Progenitor cell of endocrine pancreas (in vitro differentiated cells): Measurements from ENCODE around the gene SHISA5. TPM values are rescaled to one million over a fixed set of nuclear protein-coding genes. Genes with fewer than 3 reads are reported as not detected.

Experiments used
- DNase-seq: peaks from one replicate; pipeline ENCODE4 v3.0.0; 2021; ENCODE audit warnings: low spot score; ENCODE audit not compliant: unreplicated experiment
- H3K27ac Mint-ChIP-seq: 2 replicates; pipeline ENCODE4 v1.8.0; 2021; ENCODE audit warnings: mild to moderate bottlenecking, moderate library complexity, mixed read lengths
- H3K27me3 Mint-ChIP-seq: 2 replicates; pipeline ENCODE4 v1.8.0; 2021; ENCODE audit warnings: mixed read lengths
- H3K36me3 Mint-ChIP-seq: 2 replicates; pipeline ENCODE4 v1.8.0; 2022; ENCODE audit warnings: mixed read lengths; ENCODE audit not compliant: insufficient read depth
- H3K4me1 Mint-ChIP-seq: 2 replicates; pipeline ENCODE4 v1.8.0; 2021; ENCODE audit warnings: low read depth, mixed read lengths
- H3K4me3 Mint-ChIP-seq: 2 replicates; pipeline ENCODE4 v1.8.0; 2021; ENCODE audit warnings: low read depth, mild to moderate bottlenecking, moderate library complexity, mixed read lengths
- H3K9me3 Mint-ChIP-seq: 2 replicates; pipeline ENCODE4 v1.8.0; 2021; ENCODE audit warnings: low read depth, mixed read lengths
- total RNA-seq: library from RNA; stranded (reverse); gene quantifications from 2 replicates; pipeline ENCODE4 v1.2.1, GENCODE V29; 2021
- TF ChIP-seq, protein P1 (sequence below): fragments of 200-600 bp; sonication (generic); IDR thresholded peaks from one replicate; pipeline ENCODE4 v1.5.0; 2021; ENCODE audit warnings: antibody characterized with exemption, mild to moderate bottlenecking; ENCODE audit not compliant: unreplicated experiment

Gene SHISA5
- total RNA-seq, 1 donor from 2014 or later: 162 TPM

DNA sequence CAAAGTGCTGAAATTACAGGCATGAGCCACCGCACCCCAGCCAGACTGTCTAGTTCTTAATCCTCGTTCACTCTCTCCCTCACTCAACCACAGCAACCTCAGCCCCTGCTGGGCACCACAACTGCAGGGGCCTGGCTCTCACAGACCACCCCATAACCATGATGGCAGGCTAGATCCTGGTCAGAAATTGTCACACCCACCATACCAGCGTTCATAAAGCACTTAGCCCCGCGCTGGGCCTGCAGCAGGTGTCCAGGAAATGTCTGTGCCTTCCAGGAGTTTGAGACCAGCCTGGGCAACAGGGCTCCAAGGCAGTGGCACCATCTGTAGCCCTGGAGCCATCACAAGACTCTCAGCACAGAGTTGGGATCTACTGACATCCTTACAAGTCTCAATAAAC is 1.9 kb downstream of the SHISA5 start:
- H3K36me3 Mint-ChIP-seq: peaks cover 10% of the 10 kb centered on the region
- TF ChIP-seq, protein P1, sequence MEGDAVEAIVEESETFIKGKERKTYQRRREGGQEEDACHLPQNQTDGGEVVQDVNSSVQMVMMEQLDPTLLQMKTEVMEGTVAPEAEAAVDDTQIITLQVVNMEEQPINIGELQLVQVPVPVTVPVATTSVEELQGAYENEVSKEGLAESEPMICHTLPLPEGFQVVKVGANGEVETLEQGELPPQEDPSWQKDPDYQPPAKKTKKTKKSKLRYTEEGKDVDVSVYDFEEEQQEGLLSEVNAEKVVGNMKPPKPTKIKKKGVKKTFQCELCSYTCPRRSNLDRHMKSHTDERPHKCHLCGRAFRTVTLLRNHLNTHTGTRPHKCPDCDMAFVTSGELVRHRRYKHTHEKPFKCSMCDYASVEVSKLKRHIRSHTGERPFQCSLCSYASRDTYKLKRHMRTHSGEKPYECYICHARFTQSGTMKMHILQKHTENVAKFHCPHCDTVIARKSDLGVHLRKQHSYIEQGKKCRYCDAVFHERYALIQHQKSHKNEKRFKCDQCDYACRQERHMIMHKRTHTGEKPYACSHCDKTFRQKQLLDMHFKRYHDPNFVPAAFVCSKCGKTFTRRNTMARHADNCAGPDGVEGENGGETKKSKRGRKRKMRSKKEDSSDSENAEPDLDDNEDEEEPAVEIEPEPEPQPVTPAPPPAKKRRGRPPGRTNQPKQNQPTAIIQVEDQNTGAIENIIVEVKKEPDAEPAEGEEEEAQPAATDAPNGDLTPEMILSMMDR: no peak
- H3K4me3 Mint-ChIP-seq: no peak overlapping the region
- H3K27me3 Mint-ChIP-seq: no peaks in the 10 kb centered on the region
- peaks cover 13% of the 10 kb centered on the region for H3K4me1 Mint-ChIP-seq
- no peak for DNase-seq
- no peak overlapping the region for H3K27ac Mint-ChIP-seq
- H3K9me3 Mint-ChIP-seq: peaks cover 3% of the 10 kb centered on the region

DNA sequence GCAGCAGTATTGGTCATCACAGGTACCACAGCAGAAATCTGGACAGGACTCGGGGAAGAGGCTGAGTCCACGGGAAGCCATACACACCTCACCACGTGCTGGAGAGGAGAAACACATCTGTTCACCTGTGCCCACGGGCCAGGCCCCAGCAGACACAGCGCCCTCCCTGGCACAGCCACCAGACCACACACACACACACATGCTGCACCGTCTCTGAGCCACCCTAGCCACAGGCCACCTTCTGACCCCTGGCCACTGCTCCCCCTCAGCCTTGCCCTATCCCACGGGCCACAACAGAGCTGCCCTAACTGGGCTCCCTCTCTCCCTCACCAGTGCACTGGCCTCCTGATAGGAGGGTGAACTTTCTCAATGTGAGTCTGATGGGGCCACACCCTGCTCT is 2.8 kb downstream of the SHISA5 start:
- TF ChIP-seq, protein P1: no peak
- H3K4me3 Mint-ChIP-seq: no peak overlapping the region
- peaks cover 10% of the 10 kb centered on the region for H3K36me3 Mint-ChIP-seq
- H3K27me3 Mint-ChIP-seq: no peaks in the 10 kb centered on the region
- peak overlapping the region; percentile 60 for H3K27ac Mint-ChIP-seq
- H3K4me1 Mint-ChIP-seq: peaks cover 5% of the 10 kb centered on the region
- peaks cover 3% of the 10 kb centered on the region for H3K9me3 Mint-ChIP-seq
- DNase-seq: no peak

DNA sequence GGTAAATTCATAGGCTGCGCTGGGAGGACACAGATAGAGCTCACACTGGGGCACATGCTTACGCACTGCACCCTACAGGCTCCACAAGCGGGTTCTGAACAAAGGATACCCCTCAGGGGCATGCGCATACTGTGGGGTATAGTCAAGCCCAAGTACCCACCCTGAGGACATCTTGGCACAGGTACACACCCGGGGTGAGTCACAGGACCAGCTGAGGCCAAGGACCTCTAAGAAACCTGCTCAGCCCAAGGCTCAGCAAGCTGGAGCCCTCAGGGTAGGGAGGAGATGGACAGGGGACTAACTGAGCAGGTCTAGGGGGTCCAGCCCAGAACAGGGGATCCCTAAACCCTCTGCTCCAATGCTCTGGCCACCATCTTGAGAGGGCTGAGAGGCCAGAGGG is 3.3 kb downstream of the SHISA5 start:
- Mint-ChIP-seq H3K36me3 (peaks cover 10% of the 10 kb centered on the region), H3K27ac (peak overlapping the region; percentile 40), H3K9me3 (peaks cover 3% of the 10 kb centered on the region), H3K4me1 (peaks cover 3% of the 10 kb centered on the region), H3K4me3 (no peak overlapping the region), H3K27me3 (no peaks in the 10 kb centered on the region)
- TF ChIP-seq, protein P1: no peak
- no peak for DNase-seq

DNA sequence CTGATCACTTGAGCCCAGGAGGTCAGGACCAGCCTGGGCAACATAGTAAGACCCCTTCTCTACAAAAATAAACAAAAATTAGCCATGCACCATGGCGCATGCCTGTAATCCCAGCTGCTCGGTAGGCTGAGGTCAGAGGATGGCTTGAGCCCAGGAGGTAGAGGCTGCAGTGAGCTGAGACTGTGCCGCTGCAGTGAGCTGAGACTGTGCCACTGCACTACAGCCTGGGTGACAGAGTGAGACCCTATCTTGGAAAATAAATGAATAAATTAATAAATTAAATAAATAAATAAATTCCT is 10.8 kb downstream of the SHISA5 start:
- no peak overlapping the region for H3K27ac Mint-ChIP-seq
- peaks cover 8% of the 10 kb centered on the region for H3K36me3 Mint-ChIP-seq
- H3K4me1 Mint-ChIP-seq: peaks cover 2% of the 10 kb centered on the region
- no peak overlapping the region for H3K4me3 Mint-ChIP-seq
- no peaks in the 10 kb centered on the region for H3K27me3 Mint-ChIP-seq
- no peak for DNase-seq
- TF ChIP-seq, protein P1: no peak
- H3K9me3 Mint-ChIP-seq: peaks cover 2% of the 10 kb centered on the region

DNA sequence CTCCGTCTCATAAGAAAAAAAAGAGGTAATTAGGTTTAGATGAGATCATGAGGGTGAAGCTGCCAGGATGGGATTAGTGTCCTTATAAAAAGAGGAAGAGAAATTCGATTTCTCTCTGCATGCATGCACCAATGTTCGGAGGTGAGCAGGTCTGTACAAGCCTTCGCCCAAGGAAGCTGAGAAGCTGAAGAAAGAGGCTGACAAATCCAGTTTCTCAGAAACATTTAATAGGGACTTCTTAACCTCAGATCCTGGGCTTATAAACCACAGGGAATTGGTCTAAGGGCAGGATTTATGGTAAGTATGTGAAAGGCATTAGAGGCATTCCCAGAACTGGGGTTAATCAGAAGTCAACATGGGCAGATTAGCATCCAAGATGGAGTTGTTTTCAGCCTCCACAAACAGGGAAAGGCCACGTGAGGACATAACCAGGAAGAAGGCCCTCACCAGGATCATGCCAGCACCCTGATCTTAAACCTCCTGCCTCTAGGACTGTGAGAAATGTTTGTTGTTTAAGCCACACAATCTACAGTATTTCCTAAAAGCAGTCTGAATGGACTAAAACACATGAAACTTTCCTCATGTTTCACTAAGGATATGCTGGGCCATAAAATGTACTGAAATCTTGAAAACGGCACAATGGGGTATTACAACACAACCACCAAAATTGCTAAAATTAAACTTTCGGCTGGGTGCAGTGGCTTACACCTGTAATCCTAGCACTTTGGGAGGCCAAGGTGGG is 11.3 kb downstream of the SHISA5 start:
- peaks cover 7% of the 10 kb centered on the region for H3K36me3 Mint-ChIP-seq
- no peak overlapping the region for H3K27ac Mint-ChIP-seq
- H3K27me3 Mint-ChIP-seq: no peaks in the 10 kb centered on the region
- H3K4me1 Mint-ChIP-seq: peaks cover 2% of the 10 kb centered on the region
- TF ChIP-seq, protein P1: no peak
- no peak overlapping the region for H3K4me3 Mint-ChIP-seq
- no peak for DNase-seq
- H3K9me3 Mint-ChIP-seq: no peaks in the 10 kb centered on the region
